SK-N-DZ (cell line): ENCODE data around the gene ALKAL2. TPM values are rescaled to one million over a fixed set of nuclear protein-coding genes. Genes with fewer than 3 reads are reported as not detected.
"Not testable (repeated sequence)": the region's sequence is repeated elsewhere in the genome, so short reads cannot be mapped to it uniquely, and the experiment has no call there.

ENCODE experiments used
- DNase-seq: peaks from one replicate; pipeline ENCODE4 v3.0.0-alpha.2; 2015; ENCODE audit warnings: low spot score
- polyA plus RNA-seq, 2 experiments: library from polyadenylated mRNA; depleted of rRNA; stranded (reverse); fragments of >200 nt; gene quantifications; 2 replicates each; pipeline ENCODE4 v1.2.3, GENCODE V29; 2014

ALKAL2 gene, protein sequence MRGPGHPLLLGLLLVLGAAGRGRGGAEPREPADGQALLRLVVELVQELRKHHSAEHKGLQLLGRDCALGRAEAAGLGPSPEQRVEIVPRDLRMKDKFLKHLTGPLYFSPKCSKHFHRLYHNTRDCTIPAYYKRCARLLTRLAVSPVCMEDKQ
- polyA plus RNA-seq (2014; cell fraction: cytosol; rRNA removed) = 0.63 TPM in 1 of 2 replicates, not detected in the other
- not detected in 2 replicates for polyA plus RNA-seq (2014; cell fraction: nucleus; rRNA removed)

DNA sequence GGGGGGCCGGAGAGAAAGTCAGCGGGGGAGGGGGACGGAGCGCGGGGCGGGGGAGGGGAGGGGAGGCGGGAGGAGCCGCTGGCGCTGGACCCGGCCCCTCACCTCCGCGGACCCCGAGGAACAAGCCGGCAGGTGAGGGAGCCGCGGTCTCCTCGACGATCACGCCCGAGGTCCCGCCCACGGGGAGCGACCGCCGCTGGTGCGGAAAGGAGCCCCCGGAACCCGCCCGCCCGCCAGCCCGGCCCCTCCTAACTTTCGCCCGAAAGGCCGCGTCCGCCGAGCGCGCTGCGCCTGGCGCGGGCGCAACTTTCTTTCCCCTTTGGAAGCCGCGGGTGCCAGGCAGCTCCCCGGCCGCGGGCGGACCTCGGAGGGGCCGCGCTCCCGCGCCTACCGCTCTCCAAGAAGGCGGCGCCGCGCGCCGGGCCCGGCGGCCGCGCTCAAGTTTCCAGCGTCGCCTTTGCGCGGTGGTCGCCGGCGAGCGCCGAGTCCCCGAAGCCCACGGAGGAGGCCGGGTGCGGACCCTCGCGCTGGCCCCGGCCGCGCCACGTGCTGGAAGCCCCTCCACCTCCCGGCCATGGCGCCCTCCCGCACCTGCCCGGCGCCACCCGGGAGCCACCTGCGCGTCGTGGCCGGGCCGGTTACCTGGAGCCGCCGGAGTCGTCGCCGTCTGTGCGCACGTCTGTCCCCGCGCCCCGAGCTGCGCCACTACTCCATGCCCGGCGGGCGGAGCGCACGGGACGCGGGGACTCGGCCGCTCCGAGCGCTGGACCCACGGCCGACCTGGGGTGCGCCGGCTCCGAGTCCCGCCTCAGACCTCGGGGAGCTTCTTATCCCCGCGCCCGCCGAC, at the start of gene ALKAL2:
Gene ALKAL2, minus strand, starts transcription at position 181 of the 847 bp plus-strand sequence. CDS start 256 bp downstream, outside the sequence.
- DNase-seq = no peak

DNA sequence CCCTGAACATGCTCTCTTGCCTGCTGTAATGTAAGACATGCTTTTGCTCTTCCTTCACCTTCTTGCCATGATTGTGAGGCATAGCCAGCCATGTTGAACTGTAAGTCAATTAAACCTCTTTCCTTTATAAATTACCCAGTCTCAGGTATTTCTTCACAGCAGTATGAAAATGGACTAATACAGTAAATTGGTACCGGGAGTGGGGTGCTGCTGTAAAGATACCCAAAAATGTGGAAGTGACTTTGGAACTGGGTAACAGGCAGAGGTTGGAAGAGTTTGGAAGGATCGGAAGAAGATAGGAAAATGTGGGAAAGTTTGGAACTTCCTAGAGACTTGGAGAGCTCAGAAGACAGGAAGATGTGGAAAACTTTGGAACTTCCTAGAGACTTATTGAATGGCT, 49.1 kb upstream of the ALKAL2 start:
- DNase-seq = not testable (repeated sequence)

DNA sequence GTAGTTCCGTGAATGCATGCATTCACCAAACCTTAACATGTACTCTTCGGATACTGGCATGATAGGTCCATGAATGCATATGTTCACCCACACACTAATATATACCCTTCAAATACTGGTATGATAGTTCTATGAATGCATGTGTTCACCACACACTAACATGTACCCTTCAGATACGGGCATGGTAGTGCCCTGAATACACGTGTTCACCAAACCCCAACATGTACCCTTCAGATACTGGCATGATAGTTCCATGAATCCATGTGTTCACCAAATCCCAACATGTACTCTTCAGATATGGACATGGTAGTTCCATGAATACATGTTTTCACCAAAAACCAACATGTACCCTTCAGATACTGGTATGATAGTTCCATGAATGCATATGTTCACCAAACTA, 48.5 kb upstream of the ALKAL2 start:
- DNase-seq = no peak

DNA sequence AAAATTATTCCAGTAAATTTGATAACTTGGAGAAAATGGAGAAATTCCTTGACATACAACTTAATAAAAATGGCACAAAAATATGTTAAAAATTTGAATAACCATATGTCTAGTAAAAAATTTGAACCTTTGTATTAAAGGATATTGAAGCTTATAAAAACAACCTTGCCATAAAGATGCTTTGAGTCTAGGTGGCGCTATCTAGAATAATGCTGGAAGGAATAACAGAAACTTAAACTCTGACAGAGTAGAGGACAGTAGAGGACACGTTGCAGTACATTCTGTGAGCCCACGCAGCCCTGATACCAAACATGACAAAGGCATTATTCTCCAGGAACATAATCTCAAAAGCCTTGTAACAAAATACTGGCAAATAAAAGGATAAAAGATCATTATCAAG, 44.7 kb upstream of the ALKAL2 start:
- no peak for DNase-seq

GRCh38 chr2:328761-329160, 40.9 kb upstream of the ALKAL2 start:
- no peak for DNase-seq

GRCh38 chr2:323035-323434, 35.1 kb upstream of the ALKAL2 start:
- no peak for DNase-seq

- DNase-seq = no peak
Measured at GRCh38 chr2:322326-322725, 34.4 kb upstream of the ALKAL2 start.

- no peak for DNase-seq
Measured at GRCh38 chr2:320561-320960, 32.7 kb upstream of the ALKAL2 start.

GRCh38 chr2:319059-319600, 31.2 kb upstream of the ALKAL2 start:
- DNase-seq = no peak

- no peak for DNase-seq
Measured at GRCh38 chr2:317501-318424, 29.9 kb upstream of the ALKAL2 start.

DNA sequence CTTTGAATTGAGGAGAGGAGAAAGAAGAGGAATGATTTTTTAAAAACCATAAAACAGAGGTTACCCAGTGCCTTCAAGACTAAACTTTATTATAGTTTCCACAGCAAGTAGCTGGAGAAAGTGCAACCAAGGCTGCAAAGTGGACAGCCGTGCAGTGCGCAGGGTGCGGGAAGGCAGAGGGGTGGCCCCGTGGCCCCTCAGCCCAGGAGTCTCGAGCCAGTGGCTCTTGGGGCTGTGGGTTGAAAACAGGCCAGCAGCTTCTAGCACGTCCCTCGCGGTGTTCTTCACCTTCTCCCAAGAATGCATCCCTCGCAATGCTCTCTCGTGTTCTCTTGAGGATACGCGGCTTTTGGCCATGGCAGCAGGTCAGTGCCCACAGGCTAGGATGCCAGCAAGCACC, 28.5 kb upstream of the ALKAL2 start:
- no peak for DNase-seq

DNA sequence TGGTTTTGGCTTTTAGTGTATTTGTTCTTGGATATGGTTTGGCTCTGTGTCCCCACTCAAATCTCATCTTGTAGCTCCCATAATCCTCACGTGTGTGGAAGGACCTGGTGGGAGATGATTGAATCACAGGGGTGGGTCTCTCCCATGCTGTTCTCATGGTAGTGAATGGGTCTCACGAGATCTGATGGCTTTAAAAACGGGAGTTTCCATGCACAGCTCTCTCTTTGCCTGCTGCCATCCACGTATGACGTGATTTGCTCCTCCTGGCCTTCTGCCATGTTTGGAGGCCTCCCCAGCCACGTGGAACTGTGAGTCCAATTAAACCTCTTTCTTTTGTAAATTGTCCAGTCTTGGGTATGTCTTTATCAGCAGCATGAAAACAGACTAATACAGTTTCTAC, 28.0 kb upstream of the ALKAL2 start:
- not testable (repeated sequence) for DNase-seq

DNA sequence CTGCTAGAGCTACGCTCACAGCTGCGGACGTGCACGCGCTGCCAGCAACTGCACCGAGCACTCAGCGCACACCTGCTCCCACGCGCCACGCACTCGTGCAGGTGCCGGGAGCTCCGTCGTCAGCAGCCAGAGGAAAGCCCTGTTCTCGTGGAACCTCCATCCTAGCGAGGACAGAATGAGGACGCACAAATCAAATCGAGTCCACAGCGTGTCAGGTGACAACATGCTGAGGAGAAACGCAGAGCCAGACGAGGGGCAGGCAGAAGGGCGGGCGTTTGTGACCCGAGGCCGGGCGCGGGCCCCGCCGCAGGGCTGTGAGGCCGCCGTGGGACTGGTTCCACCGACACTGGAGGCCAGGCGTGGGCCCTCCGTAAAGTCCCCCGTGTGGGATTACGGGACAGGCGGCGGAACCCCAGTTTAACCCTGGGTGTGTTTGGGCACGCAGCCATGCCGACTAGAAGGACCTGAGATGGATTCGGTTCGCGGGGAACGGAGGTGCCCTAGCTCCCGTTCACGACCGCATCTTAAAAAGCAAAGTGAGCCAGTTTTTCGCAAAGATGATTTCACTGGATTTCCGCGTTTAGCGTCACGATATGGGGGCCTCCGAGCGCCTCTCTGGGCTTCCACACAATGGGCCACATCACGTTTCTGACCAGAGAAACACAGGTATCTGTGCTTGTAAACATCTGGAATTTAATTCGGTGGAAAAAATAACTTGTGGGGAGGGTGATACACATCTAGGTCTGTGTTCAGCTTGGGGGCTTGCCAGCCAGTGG, 26.9 kb upstream of the ALKAL2 start:
- DNase-seq = no peak

DNA sequence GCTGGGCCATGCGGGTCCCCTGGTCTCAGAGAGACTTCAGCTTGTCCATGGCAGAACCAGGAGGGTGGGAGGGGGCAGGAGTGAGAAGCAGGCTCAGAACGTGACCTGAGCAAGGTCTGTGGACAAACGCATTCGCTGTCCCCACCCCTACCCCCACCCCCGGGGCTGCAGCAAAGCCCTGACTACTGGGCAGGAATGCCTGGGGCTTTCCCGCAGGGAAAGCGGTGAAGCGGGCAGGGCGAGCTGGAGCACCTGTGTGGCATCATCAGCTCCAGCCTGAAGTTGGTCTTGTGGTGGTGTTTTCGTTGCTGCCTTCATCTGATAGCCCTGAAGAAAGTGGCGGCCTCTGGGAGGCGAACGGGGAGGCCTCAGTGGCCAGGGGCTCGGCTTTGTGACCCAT, 26.1 kb upstream of the ALKAL2 start:
- no peak for DNase-seq

GRCh38 chr2:310994-311393, 23.1 kb upstream of the ALKAL2 start:
- DNase-seq = no peak

DNA sequence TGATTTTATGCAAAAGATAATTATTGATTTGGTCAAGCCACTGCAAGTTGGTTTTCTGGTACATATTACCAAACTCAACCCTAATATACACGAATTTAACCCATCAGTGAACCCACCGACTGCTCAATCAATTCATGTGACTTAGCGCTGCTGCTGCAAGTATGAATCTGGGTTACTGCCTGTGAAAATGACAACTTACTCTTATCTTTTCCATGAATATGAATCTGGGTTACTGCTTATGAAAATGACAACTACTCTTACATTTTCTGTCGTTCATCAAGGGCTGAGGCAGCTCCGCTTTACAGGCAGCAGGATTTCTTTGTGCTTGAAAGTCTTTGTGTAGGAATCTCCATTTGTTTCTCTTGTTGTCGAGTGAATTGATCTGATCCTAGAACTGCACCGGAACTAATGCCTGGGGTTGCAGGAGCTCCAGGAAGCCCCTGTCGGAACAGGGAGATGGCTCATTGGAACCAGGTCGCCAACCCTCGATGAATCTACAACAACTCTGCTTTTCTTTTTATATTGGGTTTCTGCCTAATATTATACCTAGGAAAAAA, 22.1 kb upstream of the ALKAL2 start:
- DNase-seq = no peak

DNA sequence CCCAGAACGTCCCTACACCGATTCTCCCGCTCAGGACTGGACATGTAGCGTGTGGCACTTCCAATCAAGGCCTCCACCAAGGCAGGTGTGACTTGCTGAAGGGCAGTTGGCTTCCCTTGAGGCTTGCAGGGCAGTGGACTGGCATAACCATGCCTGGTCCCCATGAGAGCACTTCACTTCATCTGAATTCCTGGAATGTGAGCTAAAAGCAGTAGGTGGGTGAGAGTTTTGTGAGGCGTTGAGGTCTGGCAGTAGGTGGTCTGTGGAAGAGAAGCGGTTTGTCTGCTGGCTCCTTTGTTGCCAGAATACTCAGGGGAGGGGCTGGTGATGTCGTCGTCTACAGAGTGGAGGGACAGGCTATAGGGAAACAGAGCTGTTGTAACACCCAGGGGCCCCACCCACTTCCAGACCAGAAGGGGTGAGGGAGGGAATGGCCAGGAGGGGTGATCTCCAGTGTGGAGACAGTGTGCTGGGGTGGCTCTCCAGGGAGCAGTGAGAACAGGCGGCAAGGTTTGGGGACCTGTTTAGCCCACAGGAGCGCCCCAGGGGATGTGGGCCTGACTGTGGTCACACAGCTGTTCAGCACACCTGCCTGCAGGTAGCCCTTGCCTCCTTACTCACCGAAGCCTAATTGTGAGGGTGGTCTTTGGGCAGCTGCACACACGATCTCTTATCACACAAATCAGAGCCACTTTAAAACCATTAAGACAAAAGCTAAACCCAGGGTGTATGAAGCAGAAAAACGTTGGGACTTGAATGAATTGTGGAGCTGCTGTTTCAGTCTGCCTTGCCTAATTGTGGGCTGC, 21.5 kb upstream of the ALKAL2 start:
- DNase-seq = no peak

- no peak for DNase-seq
Measured at GRCh38 chr2:305366-305765, 17.5 kb upstream of the ALKAL2 start.

- DNase-seq = no peak
Measured at GRCh38 chr2:296354-296753, 8.5 kb upstream of the ALKAL2 start.

DNA sequence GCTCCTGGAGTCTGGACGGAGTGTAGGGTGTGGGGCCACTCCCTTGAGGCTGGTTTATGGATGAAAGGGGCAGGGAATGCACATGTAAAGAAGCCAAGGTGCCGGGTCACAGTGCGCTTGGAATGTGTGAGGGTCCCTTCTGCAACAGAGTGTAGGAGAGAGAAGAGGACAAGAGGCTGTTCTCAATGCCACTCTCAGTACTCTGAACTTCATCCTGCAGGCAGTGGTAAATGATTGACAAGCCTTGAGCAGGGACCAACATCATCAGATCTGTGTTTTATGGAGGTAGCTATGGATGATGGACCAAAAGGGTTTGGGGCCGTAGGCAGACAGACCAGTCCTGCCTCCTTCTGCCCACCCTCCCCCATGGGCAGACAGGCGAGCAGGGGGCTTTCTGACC, 7.2 kb upstream of the ALKAL2 start:
- no peak for DNase-seq
